ENCODE data around the gene TMEM41A.

The TMEM41A gene

DNA sequence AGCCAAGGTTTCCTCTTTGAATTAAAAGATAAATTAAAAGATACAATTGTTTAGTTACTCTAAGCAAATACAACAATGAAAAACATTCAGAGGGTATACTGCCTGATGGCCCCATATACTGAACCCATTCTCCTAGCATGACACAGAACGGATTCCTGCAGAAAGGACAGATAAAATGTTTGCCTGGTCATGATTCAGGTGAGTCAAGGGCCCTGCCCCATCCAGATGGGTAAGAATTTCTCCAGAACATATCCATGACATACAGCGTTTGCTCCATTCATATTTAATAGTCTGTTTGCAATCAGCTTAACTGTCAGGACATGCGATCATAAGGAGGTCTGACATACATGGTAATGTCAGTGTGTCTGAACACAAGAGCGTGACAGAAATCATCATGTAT, 8.6 kb downstream of the TMEM41A start:
- DNase-seq = no peak

DNA sequence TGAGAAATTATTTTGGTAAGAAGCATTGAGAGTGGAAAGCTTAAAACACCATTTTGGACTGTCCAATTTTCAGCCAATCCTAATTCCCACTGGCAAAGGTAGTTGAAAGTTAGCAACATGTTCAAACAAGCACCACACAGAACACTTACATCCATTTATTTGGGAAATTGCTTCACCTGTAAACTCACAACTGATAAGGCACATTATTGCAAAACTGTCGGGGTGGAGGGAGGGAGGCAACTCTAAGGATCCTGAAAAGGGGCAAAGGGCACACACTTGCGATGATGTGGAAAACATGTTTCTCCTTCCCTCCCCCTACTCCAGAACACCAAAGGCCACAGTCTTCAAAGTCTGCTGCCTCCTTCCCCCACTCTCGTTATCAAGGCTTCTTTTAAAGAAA, 9.4 kb downstream of the TMEM41A start:
- no peaks in the 10 kb centered on the region for H3K79me2 ChIP-seq (ENCODE audit: insufficient read depth, low read length)
- DNase-seq = no peak
- H4K20me1 ChIP-seq (ENCODE audit: insufficient read depth, low read length) = no peaks in the 10 kb centered on the region
- H3K4me3 ChIP-seq (ENCODE audit: low read depth in 1 of 2, low read length in 2 of 2) = no peak overlapping the region
- no peak overlapping the region for H2AFZ ChIP-seq (ENCODE audit: low read depth, low read length)
- no peak overlapping the region for H3K4me2 ChIP-seq (ENCODE audit: insufficient read depth, low read length)
- no peaks in the 10 kb centered on the region for H3K4me1 ChIP-seq (ENCODE audit: insufficient read depth, low read length)
- TF ChIP-seq EZH2 (IDR thresholded peaks at IDR 0.05; ENCODE audit: borderline replicate concordance, low read depth, low read length, severe bottlenecking) = no peak
- TF ChIP-seq, protein P1, sequence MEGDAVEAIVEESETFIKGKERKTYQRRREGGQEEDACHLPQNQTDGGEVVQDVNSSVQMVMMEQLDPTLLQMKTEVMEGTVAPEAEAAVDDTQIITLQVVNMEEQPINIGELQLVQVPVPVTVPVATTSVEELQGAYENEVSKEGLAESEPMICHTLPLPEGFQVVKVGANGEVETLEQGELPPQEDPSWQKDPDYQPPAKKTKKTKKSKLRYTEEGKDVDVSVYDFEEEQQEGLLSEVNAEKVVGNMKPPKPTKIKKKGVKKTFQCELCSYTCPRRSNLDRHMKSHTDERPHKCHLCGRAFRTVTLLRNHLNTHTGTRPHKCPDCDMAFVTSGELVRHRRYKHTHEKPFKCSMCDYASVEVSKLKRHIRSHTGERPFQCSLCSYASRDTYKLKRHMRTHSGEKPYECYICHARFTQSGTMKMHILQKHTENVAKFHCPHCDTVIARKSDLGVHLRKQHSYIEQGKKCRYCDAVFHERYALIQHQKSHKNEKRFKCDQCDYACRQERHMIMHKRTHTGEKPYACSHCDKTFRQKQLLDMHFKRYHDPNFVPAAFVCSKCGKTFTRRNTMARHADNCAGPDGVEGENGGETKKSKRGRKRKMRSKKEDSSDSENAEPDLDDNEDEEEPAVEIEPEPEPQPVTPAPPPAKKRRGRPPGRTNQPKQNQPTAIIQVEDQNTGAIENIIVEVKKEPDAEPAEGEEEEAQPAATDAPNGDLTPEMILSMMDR (IDR thresholded peaks at IDR 0.05; ENCODE audit: borderline replicate concordance, extremely low read depth, low read length, poor library complexity, severe bottlenecking) = no peak
- H3K36me3 ChIP-seq (ENCODE audit: insufficient read depth, low read length) = peaks cover 51% of the 10 kb centered on the region
- no peaks in the 10 kb centered on the region for H3K9me3 ChIP-seq (ENCODE audit: insufficient read depth, low read length, severe bottlenecking)
- no peak overlapping the region for H3K27ac ChIP-seq (ENCODE audit: low read length)
- no peak overlapping the region for H3K9ac ChIP-seq (ENCODE audit: low read depth, low read length)
- H3K27me3 ChIP-seq (ENCODE audit: insufficient read depth, low read length, poor library complexity) = no peaks in the 10 kb centered on the region
- ATAC-seq (ENCODE audit: insufficient read depth, low read depth) = no peak

More for the DNA sequence above, 8.6 kb downstream of the TMEM41A start:
- H2AFZ ChIP-seq (ENCODE audit: low read depth, low read length) = no peak overlapping the region
- ATAC-seq (ENCODE audit: insufficient read depth, low read depth) = no peak
- H3K4me2 ChIP-seq (ENCODE audit: insufficient read depth, low read length) = no peak overlapping the region
- H4K20me1 ChIP-seq (ENCODE audit: insufficient read depth, low read length) = no peaks in the 10 kb centered on the region
- TF ChIP-seq EZH2 (IDR thresholded peaks at IDR 0.05; ENCODE audit: borderline replicate concordance, low read depth, low read length, severe bottlenecking) = no peak
- TF ChIP-seq, protein P1 (IDR thresholded peaks at IDR 0.05; ENCODE audit: borderline replicate concordance, extremely low read depth, low read length, poor library complexity, severe bottlenecking) = no peak
- H3K27ac ChIP-seq (ENCODE audit: low read length) = no peak overlapping the region
- no peaks in the 10 kb centered on the region for H3K79me2 ChIP-seq (ENCODE audit: insufficient read depth, low read length)
- peaks cover 59% of the 10 kb centered on the region for H3K36me3 ChIP-seq (ENCODE audit: insufficient read depth, low read length)
- no peaks in the 10 kb centered on the region for H3K9me3 ChIP-seq (ENCODE audit: insufficient read depth, low read length, severe bottlenecking)
- no peaks in the 10 kb centered on the region for H3K4me1 ChIP-seq (ENCODE audit: insufficient read depth, low read length)
- H3K9ac ChIP-seq (ENCODE audit: low read depth, low read length) = no peak overlapping the region
- no peak overlapping the region for H3K4me3 ChIP-seq (ENCODE audit: low read depth in 1 of 2, low read length in 2 of 2)
- H3K27me3 ChIP-seq (ENCODE audit: insufficient read depth, low read length, poor library complexity) = no peaks in the 10 kb centered on the region

DNA sequence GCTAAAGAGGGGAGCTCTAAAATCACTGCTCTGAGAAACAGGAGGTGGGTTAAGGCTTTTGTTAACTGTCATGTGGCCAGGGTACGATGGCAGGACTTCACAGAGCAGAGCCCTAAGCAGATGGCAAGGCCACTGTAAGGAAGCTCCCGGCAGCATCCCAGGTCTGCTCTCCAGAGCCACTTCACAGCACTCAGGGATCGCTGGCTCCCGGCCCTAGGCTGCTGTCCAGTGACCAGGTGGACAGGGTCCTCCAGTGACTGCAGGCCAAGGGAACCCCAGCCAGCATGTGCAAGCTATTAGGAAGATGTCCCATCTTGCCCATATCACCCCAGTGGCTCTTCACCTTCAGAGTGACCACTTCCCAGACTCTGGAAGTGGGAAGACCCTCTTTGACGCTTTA, 10.4 kb downstream of the TMEM41A start:
- H3K4me1 ChIP-seq (ENCODE audit: insufficient read depth, low read length) = no peaks in the 10 kb centered on the region
- H2AFZ ChIP-seq (ENCODE audit: low read depth, low read length) = no peak overlapping the region
- no peak overlapping the region for H3K27ac ChIP-seq (ENCODE audit: low read length)
- no peaks in the 10 kb centered on the region for H3K9me3 ChIP-seq (ENCODE audit: insufficient read depth, low read length, severe bottlenecking)
- H3K27me3 ChIP-seq (ENCODE audit: insufficient read depth, low read length, poor library complexity) = no peaks in the 10 kb centered on the region
- no peak for ATAC-seq (ENCODE audit: insufficient read depth, low read depth)
- peaks cover 43% of the 10 kb centered on the region for H3K36me3 ChIP-seq (ENCODE audit: insufficient read depth, low read length)
- H3K4me3 ChIP-seq (ENCODE audit: low read depth in 1 of 2, low read length in 2 of 2) = no peak overlapping the region
- DNase-seq = no peak
- H3K79me2 ChIP-seq (ENCODE audit: insufficient read depth, low read length) = no peaks in the 10 kb centered on the region
- H3K4me2 ChIP-seq (ENCODE audit: insufficient read depth, low read length) = no peak overlapping the region
- no peak for TF ChIP-seq EZH2 (IDR thresholded peaks at IDR 0.05; ENCODE audit: borderline replicate concordance, low read depth, low read length, severe bottlenecking)
- TF ChIP-seq, protein P1 (IDR thresholded peaks at IDR 0.05; ENCODE audit: borderline replicate concordance, extremely low read depth, low read length, poor library complexity, severe bottlenecking) = no peak
- no peak overlapping the region for H3K9ac ChIP-seq (ENCODE audit: low read depth, low read length)
- no peaks in the 10 kb centered on the region for H4K20me1 ChIP-seq (ENCODE audit: insufficient read depth, low read length)

DNA sequence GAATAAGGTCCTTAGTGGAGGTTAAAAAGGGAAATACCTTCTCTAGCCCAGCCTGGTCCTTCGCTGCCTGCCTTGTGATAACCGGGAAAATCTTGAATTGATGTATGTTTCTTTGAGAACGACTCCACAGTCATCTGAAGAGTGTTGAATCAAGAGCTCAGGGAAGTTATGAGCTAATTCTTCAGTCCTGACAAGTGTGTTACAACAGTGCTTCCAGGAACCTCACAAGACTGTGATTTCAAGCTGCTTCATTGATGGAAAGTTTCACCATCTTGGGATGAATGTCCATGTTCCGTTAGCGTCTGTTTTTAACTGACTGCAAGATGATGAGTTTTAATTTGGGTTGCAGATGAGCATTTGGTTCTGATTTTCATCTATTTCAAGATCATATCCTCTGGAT, 12.4 kb downstream of the TMEM41A start:
- TF ChIP-seq EZH2 (IDR thresholded peaks at IDR 0.05; ENCODE audit: borderline replicate concordance, low read depth, low read length, severe bottlenecking) = no peak
- TF ChIP-seq, protein P1 (IDR thresholded peaks at IDR 0.05; ENCODE audit: borderline replicate concordance, extremely low read depth, low read length, poor library complexity, severe bottlenecking) = no peak

More for the DNA sequence above, 12.4 kb downstream of the TMEM41A start:
- Histone ChIP-seq H3K4me2 (ENCODE audit: insufficient read depth, low read length) (no peak overlapping the region), H2AFZ (ENCODE audit: low read depth, low read length) (no peak overlapping the region), H3K4me3 (ENCODE audit: low read depth in 1 of 2, low read length in 2 of 2) (no peak overlapping the region), H3K4me1 (ENCODE audit: insufficient read depth, low read length) (no peaks in the 10 kb centered on the region), H3K27me3 (ENCODE audit: insufficient read depth, low read length, poor library complexity) (no peaks in the 10 kb centered on the region), H4K20me1 (ENCODE audit: insufficient read depth, low read length) (no peaks in the 10 kb centered on the region), H3K9me3 (ENCODE audit: insufficient read depth, low read length, severe bottlenecking) (no peaks in the 10 kb centered on the region), H3K9ac (ENCODE audit: low read depth, low read length) (no peak overlapping the region), H3K79me2 (ENCODE audit: insufficient read depth, low read length) (no peaks in the 10 kb centered on the region), H3K36me3 (ENCODE audit: insufficient read depth, low read length) (peaks cover 25% of the 10 kb centered on the region), H3K27ac (ENCODE audit: low read length) (no peak overlapping the region)
- ATAC-seq (ENCODE audit: insufficient read depth, low read depth) (no peak), DNase-seq (no peak)
